ENCODE measurements around the gene ITIH5.
A peak's percentile ranks its signal among the peaks of the same experiment; 100 is the strongest.

ITIH5 gene

DNA sequence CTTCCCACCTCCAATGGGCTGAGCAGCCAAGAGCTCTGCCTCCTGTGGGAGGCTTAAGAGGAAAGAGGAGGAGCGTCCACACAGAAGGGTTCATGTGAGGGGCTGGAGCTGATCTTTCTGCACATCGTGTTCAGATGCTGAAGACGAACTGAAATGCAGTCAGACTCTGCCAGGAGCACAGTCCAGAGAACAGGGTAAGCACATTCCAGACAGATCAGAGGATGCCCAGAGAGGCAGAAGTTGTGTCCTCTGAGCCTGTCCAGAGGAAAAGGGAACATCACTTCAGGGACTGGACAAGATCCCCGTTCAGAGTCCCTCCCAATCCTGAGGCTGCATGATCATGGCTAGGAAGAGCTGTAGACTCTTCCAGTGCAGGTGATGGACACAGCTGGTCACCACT is 72.9 kb downstream of the ITIH5 start:
- no peak overlapping the region for H3K4me3 ChIP-seq
- no peak overlapping the region for H3K27ac ChIP-seq

DNA sequence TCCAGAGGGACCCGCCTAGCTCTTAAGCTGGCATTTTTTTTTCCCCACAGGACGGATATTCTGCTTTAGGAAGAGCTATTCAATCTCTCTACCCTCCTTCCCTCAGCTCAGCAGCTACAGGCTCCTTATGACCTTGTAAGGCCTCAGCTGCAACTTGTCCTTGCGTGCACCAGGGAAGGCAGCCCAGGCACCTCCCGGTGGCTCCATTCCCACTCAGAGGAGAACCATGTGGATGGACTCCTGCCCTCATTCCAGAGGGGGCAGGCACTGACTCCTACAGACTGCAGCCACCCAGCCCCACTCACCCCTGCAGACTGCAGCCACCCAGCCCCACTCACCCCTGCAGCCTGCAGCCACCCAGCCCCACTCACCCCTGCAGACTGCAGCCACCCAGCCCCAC is 73.7 kb downstream of the ITIH5 start:
- H3K4me3 ChIP-seq: no peak overlapping the region
- no peak overlapping the region for H3K27ac ChIP-seq

DNA sequence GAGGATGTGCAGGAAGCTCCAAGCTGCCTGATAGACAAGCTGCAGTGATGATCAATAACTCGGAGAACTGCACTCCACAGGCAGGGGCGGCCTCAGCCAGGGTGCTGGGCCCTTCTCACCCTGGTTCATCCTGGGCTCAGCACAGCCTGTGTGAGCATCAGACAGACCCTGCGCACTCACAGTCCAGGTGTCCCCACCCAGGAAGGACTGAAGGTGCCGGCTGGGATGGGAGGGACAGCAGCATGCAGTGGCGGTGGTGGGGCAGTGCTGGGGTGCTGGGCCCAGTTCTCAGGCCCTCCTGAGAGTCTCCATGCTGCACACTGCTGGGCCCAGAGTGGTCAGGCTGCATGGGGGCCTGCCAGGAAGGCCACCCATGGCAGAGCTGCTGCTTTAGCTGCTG is 74.1 kb downstream of the ITIH5 start:
- H3K4me3 ChIP-seq: no peak overlapping the region
- peak overlapping the region in 1 of 21 experiments; percentile 2 for H3K27ac ChIP-seq

DNA sequence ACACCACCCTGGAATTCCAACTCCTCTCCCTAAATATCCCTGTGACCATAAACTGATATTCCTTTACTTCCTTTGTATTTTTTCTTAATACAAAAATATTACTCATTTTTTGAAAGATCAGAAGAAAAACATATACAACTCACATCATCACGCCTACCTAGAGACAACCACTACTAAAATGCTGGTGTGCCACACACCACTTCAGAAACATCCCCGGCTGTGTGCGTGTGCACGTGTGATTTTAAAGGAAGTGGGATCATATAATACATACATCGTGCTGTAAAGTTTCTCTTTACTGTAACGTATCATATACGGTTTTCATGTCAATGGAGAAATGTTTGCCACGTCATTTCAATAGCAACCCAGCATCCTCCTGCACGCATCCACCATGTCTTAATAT is 76.5 kb downstream of the ITIH5 start:
- no peak overlapping the region for H3K27ac ChIP-seq
- no peak overlapping the region for H3K4me3 ChIP-seq

DNA sequence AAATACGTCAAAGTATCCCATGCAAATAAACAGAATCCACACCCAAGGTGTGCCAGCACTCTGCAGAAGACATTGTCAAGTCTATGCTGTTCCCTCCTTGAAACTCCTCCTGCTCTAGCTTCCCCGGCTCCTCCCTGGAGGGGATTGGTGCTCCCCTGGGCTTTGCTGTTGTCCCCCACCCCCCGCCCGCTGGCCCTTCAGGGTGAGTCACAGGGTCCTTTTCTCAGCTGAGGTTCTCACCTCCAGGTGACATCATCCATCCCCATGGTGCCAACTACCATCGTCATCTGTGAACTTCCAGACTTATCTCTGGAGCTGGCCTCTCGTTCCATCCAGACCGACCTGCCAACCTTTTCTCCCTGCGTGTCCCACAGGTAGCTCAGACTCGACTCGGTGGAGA is 77.0 kb downstream of the ITIH5 start:
- Histone ChIP-seq H3K27ac (no peak overlapping the region), H3K4me3 (no peak overlapping the region)

DNA sequence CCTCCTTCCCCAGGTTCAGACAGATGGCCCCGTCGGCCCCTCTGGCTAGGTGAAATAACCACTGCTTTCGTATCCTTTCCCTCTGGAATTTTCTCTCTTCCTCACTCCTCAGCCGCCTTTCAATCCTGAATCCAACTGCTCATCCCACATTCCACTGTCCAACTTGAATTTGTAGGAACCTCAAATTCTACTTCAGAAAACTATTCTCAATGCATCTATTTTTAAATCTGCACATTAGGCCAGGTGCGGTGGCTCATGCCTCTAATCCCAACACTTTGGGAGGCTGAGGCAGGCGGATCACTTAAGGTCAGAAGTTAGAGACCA is 78.9 kb downstream of the ITIH5 start:
- H3K4me3 ChIP-seq: no peak overlapping the region
- H3K27ac ChIP-seq: no peak overlapping the region

DNA sequence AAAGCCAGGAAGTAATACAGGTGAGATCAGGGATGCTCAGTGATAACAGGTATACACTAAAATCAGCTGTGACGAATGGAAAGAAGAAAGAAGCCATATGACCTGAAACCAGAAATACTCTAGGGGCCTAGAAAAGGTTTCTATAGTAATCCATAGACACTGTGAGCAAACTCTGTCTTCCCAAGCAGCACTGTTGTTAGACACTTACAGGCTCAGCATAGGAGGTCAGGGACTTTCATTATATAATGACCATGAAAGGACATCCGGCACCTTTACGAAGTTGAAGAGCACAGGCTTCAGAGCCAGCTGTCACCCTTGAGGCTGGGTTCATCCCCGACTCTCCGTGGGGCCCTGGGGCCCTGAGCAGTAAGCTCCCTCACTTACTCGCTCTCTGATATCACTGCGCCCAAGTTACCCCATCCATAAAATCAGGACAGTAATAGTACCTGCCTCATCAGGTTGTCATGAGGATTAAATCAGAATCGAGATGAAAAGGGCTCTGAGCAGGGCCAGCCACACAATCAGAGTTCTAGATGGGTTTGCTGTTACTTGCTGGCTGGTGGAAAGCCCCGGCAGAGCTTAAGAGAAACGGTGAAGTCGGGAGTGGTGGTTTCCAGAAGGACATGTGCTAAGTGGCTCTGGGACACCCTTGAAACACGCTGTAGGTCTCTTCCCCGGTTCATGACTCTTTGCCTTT is 79.5 kb downstream of the ITIH5 start:
- H3K4me3 ChIP-seq: no peak overlapping the region
- H3K27ac ChIP-seq: no peak overlapping the region

DNA sequence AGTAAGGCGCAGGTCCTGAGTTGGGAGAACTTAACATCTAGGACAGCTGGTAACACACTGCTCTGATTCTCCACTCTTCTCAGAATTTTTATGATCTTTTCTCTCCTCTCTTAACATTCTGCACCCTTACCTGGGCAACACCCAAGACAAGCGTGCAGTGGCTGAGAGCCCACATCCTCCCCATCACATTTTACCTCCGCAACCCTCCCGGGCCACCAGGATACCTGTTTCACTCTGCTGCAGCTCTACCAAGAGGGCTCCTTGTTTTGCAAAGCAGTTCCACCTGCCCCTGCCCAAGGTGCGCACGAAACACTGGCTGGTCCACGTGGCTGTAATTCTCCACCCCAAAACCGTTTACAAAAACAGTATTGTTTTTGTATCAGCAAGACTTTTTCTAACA is 81.5 kb downstream of the ITIH5 start:
- Histone ChIP-seq H3K27ac (no peak overlapping the region), H3K4me3 (no peak overlapping the region)

DNA sequence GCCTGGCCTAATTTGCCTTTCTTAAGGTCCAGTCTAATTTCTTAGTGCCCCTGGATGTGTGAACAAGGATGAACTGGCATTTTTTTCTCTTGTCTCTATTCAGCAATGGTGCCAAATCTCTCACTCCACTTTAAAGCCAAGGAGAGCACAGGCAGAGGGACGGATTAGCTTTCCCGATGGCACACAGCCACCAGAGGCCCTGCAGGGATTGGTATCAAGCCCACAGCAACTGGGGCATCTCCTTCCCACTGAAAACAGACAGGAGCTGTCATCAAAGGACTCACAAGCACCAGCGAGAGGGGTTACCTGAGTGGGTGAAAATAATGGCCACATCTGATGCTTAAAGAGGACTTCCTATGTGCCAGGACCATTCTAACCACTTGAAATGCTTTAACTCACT is 83.1 kb downstream of the ITIH5 start:
- no peak overlapping the region for H3K27ac ChIP-seq
- H3K4me3 ChIP-seq: no peak overlapping the region

DNA sequence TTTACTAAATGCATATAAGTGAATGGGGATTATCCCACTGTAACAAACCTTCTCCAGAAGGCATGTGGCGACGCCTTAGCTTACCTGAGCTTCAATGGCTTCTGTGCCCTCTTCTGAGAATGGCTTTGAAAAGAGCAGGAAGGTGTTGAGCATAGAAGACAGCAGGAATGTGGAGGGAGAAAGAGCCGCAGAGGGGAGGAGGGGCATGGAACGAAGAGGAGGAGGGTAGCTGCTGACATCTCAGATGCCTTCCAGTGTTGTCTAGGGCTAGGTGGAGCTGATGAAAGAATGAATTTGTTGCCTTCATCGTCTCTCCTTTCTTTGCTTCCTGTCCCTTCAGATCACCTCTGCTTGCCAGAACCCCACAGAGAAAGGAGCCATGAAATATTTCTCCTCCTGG is 86.2 kb downstream of the ITIH5 start:
- no peak overlapping the region for H3K4me3 ChIP-seq
- H3K27ac ChIP-seq: no peak overlapping the region

DNA sequence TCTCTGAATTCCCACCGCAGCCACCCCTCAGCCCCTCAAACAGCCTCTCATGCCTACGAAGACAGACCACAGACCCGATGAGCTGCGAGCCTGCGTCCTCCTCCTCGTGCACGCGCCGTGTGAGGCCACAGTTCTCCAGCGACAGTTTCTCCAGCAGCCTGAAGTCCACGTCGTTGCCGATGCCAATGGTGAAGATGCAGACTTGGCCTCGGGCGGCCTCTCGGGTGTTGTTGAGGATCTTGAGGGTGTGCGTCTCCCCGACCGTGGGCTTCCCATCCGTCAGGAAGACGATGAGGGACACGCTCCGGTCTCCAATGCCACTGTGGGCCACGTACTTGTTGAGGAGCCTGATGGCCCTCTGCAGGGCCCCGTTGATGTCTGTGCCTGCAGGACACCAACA is 87.1 kb downstream of the ITIH5 start:
- no peak overlapping the region for H3K4me3 ChIP-seq

DNA sequence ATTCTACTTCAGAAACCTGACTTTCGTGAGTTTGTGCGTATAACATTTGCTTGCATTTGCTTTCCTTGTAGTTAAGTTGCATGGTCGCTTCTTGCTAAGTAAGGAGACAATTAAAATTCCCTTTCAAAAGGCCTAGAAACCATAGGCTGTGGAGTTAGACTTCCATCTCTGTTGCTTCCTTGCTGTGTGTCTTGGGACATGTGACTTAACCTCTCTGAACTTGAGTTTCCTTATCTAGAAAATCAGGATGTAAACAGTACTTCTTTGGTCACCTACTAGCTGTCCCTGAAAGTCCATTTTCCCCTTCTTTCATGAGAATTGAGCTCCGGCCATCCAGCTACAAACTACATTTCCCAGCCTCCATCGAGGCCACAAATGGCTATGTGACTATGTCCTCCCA is 89.2 kb downstream of the ITIH5 start:
- Histone ChIP-seq H3K4me3 (no peak overlapping the region), H3K27ac (no peak overlapping the region)

More for the DNA sequence above, 87.1 kb downstream of the ITIH5 start:
- H3K27ac ChIP-seq: no peak overlapping the region

DNA sequence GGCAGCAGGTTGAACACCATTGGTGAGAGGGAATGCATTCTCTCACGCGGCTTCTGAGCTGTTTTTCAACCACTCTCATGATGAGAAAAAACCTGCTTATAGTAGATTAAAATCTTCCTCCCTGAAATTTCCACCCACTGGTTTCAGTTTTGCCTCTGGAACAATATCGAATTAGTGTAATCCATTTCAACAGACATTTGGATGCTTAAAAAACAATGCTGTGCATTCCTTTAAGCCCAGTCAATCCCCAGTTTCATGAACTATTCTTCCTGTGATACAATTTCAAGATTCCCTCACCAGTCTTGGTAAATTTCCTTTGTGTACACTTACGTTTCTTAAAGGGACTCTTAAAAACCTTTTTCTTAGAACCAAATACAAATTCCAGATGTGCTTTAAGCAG is 89.6 kb downstream of the ITIH5 start:
- Histone ChIP-seq H3K4me3 (no peak overlapping the region), H3K27ac (no peak overlapping the region)

DNA sequence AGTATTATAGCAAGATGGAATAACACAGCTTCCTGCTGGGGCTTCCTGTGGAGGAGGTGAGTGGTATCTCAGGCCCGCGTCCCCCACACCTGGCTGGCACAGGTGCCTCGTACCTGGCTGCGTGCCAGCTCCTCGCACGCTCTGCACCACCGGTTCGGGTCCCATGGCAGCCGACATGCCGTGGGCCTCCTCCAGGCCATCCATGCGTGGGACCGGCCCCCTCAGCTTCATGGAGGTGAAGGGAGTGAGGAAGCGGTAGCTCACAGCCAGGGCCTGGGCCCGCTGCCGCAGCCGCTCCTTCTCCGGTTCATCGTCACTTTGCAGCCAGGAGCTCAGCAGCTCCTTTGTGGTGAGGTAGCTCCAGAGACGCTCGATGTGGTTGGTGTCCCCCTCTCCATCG is 90.4 kb downstream of the ITIH5 start:
- no peak overlapping the region for H3K4me3 ChIP-seq
- H3K27ac ChIP-seq: no peak overlapping the region

DNA sequence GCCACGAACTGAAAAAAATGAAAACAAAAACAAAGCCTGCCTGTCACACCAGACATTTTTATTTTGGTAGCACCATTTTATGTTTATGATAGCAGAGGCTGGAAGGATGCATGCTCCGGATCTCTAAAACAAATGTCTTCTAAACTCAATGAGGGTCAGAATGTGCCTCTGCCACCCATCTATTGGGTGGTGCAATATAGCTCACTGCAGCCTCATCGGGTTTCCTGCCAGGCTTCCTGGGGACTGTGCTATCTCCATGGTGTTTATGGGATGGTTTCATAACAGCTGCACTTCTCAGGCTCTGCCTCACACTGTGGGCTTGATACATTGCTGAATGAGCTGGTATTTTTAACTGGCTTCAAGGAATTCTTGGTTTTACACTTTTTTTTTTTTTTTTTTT is 94.4 kb downstream of the ITIH5 start:
- no peak overlapping the region for H3K4me3 ChIP-seq
- H3K27ac ChIP-seq: no peak overlapping the region

DNA sequence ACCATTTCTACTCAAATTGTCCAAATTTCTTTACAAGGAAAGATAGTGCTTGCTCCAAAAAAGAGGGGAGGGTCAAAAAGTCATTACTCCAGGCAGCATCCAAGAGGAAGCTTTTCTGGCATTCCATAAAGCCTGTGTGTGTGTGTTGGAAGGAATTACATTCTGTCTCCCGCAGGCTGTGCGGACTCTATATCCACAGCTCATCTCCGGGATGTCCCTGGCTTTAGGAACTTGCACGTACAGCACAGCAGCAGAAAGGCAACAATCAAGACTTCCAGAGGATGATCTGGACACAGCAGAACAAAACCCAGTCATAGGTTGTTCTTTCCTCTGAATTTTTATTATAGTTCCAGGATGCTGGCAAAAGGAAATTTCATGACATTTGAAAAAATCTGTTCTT is 94.8 kb downstream of the ITIH5 start:
- H3K4me3 ChIP-seq: no peak overlapping the region
- H3K27ac ChIP-seq: no peak overlapping the region

DNA sequence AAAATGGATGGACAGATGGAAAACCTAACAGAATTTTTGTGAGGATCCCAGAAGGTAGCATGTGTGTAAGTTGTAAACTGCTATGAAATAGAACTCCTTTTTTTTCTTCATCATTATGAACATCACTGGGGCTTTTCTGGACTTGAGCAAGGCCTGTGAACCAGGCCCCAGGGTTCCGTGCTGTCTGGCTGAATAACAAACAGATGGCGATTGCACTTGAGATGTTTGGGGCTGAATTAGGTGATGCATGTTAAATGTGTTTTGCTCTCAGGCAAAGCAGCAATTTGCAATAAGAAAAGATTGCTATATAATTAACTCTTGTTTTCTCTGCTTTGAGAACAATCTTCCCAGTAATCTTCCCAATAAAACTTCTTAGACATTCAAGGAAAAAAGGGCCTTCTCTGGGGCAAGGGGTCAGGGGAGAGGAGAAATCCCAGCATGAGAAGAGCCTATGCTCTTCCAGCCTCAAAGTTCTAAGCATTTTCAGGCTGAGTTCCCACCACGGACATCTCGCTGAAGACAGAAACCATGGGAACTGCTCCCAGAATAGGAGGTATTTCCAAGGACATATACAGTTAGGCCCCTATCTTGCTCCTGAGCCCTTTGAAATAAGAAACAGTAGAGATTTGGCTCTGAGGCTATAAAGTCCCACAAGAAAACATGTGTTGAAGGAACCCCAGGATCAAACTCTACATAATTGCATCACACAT is 98.7 kb downstream of the ITIH5 start:
- H3K4me3 ChIP-seq: no peak overlapping the region
- no peak overlapping the region for H3K27ac ChIP-seq

DNA sequence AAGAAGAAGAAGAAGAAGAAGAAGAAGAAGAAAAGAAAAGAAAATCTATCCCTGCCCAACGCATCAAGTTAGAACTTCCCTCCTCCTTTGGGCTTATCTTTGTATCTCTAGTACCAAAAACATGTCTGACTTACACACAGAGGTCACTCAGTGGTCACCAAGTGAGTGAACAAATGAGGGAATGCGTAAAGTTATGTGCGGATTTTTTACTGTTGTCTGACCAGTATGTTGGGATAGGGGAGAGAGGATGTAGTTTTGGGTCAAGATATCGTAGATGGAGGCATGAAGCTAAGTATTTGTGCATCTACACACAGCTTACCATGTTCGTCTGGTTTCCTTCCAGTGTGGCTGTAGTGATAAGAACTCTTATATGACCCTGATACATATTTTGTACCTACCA is 99.9 kb downstream of the ITIH5 start:
- H3K27ac ChIP-seq: no peak overlapping the region

DNA sequence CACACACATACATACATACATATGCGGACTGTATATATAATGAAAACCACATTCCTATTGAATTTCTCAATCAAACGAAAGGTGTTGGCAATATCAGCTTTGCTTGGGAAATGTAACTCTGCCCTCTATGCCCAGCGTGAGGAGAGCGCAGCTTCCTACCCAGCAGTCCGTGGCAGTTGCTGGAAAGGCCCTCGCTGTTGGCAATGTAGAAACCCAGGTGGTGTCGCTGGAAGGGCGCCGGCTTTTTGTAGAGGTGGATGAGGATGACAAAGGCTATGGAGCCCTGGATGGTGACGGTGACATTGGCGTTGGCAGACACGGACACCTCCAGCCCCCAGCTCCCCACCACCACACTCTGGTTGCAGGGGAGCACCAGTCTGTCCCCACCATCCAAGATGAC is 100.9 kb downstream of the ITIH5 start:
- H3K4me3 ChIP-seq: no peak overlapping the region
- no peak overlapping the region for H3K27ac ChIP-seq

More for the DNA sequence above, 99.9 kb downstream of the ITIH5 start:
- H3K4me3 ChIP-seq: no peak overlapping the region

DNA sequence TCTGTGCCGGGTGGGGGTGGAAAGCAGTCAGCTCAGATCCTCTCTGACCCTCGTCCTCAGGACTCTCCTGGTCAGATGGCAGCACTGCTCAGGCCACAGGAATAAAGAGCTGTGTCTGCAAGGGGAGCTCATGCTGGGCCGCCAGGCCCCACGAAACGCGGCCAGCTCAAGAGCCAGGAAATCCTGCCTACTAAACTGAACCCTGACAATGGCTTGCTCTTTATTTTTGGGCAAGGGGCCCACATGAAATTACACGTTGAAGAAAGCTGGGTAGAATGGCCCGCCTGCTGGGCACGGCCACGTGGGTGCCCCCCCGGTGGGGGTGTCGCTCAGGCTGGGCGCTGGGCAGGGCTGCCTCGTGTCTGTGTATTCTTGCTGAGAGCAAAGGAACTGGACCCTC is 103.0 kb downstream of the ITIH5 start:
- H3K27ac ChIP-seq: peak overlapping the region in 4 of 21 experiments; percentile 4 to 40 (median 22)

DNA sequence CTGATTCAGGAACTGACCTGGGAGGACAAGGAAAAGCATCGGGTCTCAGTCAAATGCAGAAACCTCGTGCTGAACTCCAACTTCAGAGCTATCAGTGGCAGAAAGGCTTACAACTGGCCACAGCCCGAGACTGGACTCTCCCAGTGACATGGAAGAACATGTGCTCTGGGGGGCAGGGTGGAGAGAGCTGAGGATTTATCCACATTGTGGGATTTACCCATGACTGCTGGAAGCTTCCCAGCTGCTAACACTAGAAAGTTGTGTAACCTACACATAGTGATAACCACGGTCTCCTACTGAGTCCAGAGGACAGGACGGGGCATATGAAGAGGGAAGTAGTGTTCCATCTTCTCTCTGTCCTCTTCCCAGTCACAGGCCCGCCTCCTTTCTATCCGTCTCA is 103.4 kb downstream of the ITIH5 start:
- Histone ChIP-seq H3K27ac (peak overlapping the region in 4 of 21 experiments; percentile 4 to 40 (median 22)), H3K4me3 (no peak overlapping the region)

More for the DNA sequence above, 103.0 kb downstream of the ITIH5 start:
- H3K4me3 ChIP-seq: no peak overlapping the region

DNA sequence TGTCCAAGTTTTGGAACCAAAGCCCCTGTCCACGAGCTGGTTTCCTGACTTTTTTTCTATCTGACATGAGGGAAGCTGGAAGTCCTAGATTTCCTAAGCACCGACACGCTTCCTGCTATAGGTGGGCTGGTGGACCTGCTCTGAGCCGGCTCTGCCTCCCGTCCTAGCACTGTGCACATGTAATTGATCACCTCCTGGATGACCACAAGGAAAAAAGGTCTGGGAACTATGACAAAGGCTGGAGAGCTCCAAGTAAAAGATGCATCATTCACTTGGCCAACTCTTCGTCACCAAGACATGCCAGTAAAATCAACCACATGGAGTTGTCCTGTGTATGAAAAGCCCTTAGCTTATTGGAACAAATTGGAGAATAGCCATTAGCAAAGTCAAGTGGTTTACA is 104.8 kb downstream of the ITIH5 start:
- no peak overlapping the region for H3K4me3 ChIP-seq
- peak overlapping the region in 6 of 21 experiments; percentile 4 to 60 (median 39) for H3K27ac ChIP-seq
